Sciatic nerve (tissue), 2 donors: ENCODE measurements around the gene LDLRAD4. TPM values are rescaled to one million over a fixed set of nuclear protein-coding genes. Genes with fewer than 3 reads are reported as not detected.
"Not testable (repeated sequence)": the region's sequence is repeated elsewhere in the genome, so short reads cannot be mapped to it uniquely, and the experiment has no call there.

Experiments used
- ATAC-seq: fragments of 200-7000 bp; cut with Tn5 transposase; one replicate; pipeline ENCODE4 v1.9.1; 2020; ENCODE audit warnings: mild to moderate bottlenecking, moderate library complexity
- DNase-seq: peaks from one replicate; pipeline ENCODE4 v3.0.0-alpha.2; 2020; ENCODE audit warnings: low spot score
- intact Hi-C: fragments of 100-400 bp; cut with DNase I; formaldehyde crosslinking; loops from one replicate; pipeline ENCODE4 v1.14.2; 2022
- total RNA-seq: library from RNA; stranded (reverse); fragmentation: NEBNext Ultra II Directional; extraction: Animal tissue kit (Norgen Biotek cat#: 25700); gene quantifications from one replicate; pipeline ENCODE4 v1.2.1, GENCODE V29; 2021
- donor health status: DM: no; HTN: no; CAD: no.
- donor health status: DM: no; HTN: no; CAD: no.

Gene LDLRAD4
- total RNA-seq, 1 donor from 2014 or later, result 27.1 TPM

DNA sequence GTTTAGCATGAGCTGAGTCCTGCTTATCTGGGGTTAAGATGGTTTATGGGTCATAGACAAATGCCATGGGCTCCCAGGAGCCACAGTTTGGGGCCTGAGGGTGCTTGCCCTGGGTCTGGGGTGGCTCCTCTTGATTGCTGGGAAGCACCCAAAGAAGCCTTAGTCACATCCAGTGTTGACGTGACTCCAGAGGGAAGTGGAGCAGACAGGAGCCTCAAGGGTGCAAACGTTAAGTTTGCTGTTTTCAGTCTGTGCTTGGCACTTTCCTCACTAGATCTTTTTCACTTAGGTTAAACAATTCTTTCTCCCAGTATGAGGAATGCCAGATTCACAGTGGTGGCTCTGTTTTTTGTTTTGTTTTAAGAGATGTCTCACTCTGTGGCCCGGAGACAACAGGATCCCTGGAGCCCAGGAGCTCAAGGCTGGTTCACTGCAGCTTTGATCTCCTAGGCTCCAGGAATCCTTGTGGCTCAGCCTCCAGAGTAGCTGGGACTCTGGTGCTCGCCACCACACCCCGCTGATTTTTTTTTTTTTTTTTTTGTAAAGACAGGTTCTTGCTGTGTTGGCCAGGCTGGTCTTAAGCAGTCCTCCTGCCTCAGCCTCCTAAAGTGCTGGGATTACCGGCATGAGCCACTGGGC, 256.5 kb downstream of the LDLRAD4 start:
- intact Hi-C loops, result no loop called here
- peak; percentile 23 for DNase-seq
- ATAC-seq, result no peak

- peak; percentile 3 for DNase-seq
- intact Hi-C loops, ATAC-seq: not testable (repeated sequence)
Measured at GRCh38 chr18:13476312-13476711, 257.8 kb downstream of the LDLRAD4 start.

DNA sequence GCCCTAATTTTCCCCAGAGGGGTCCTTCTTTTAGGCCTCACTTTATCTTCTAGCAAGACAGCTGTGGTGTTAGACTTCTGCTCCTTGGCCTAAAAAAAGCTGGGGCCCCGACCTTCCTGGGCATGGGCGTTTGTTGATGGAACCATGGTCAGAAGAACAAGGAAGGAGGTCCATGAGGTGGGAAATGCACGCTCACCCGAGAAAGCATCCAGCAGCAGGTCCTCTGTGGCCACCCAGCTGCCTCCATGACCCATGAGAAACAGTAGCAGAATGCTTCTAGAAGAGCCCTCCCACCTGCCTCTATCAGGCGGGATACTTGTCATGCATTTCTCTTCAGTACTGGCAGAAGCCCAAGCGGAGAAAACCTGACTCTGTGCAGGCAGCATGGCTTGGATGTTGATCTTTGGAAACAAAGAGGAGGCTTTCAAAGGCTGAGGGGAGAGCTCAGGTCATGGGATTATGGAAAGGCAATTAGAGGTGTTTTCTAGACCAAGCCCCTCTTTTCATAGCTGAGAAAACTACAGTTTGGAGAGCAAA, 258.7 kb downstream of the LDLRAD4 start:
- intact Hi-C loops, result no loop called here
- DNase-seq, result peak; percentile 31
- no peak for ATAC-seq

DNA sequence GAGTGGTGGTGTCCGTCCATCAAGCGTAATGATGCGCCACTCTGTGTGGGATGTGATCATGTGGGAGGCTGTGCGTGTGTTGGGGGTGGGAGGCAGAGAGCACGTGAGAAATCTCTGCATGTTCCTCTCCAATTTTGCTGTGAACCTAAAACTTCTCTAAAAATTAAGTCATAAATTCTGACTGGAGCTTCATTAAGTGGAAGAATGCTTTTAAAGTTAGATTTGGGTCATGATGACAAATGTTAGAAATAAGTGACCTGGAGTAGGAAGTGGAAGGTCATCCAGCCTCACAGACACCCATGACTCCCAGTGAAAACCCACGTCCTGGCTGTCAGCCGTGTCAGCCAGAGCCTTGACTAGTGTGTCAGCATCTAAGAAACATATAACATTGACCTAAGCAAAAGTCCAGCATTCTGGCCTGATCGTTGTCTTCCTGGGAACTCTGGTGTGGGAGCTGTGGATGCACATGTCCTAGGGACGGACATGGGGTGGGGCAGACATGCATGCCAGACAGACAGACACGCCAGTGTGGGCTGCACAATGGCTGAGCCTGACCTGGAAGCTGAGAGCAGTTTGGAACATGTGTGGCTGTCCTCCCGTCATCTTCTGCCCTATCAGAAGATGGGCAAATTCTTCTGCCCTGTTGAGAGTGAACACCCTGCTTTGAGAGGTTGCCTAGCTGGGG, 262.2 kb downstream of the LDLRAD4 start:
- ATAC-seq, result no peak
- intact Hi-C loops, result no loop called here
- DNase-seq, result peak; percentile 14

DNA sequence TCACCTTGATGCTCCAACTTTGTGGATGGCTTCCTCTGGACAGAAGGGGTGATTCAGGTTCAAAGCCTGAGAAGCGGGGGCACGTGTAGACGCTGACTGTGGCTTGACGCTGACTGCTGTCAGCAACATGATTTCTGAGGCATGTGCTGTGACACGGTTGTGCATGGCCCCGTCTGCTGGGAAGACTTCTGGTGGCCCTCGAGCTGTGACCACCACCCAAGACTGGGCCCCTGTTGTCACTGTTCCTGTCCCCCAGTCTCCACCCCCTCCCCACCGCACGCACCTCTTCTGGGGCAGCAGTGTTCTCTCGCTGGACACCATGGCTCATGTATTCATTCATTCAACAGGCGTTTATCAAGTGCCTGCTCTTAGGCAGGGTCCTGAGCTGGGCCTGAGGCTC, 262.8 kb downstream of the LDLRAD4 start:
- ATAC-seq, result no peak
- intact Hi-C loops, result no loop called here
- DNase-seq, result peak; percentile 15

DNA sequence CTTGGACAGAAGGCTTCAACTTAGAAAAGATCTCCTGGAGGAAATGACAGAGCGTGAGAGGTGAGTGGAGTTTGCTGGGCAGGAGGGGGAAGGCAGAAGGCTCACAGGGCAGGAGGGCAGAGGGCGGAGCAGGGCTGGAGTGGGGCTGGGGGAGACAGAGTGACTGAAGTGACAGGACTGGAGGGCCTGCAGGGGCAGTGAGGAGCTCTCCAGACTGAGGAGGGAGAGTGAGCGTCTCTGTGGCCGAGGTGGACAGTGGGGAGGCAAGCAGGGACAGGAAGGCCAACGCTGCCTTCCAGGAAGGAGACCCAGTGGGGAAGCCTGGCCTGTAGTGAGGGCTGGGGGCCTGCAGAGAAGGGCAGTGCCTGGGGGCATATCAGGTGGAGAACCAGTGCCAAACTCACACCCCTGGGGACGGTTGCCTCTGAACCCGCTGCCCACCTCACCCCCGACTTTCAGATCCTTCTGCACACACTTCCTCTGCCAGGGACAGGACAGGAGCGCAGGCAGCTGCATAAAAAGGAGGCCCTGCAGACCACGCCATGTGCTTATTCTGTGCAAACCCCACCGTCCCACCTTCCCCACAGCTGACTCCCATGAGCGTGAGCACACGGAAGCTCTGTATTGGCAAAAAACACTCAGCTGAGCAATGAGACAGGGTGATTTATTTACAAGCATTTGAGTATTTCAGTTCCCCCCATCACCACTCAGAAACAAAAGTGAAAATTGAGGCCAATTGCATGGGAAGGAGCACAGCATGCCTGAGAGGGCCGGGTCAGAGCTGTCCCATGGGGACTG, 263.5 kb downstream of the LDLRAD4 start:
- intact Hi-C loops, result no loop called here
- ATAC-seq (peak; percentile 10), DNase-seq (peak; percentile 42)

DNA sequence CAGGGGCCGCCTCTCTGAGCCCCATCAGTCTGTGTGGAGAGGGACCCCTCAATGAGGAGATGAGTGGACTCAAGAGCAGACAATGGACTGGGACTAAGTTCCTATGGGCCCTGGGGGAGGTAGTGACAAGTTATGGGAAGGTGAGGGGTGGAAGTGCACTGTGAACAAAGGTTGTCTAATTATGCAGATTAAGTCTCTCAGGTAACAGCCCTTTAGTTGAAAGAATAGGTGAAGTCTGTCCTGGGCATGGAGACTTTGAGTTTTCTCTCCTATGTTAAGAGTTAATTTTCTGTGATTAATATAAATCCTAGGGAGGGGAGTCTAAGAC, 264.0 kb downstream of the LDLRAD4 start:
- ATAC-seq (peak; percentile 13), DNase-seq (peak; percentile 10)
- intact Hi-C loops, result no loop called here

DNA sequence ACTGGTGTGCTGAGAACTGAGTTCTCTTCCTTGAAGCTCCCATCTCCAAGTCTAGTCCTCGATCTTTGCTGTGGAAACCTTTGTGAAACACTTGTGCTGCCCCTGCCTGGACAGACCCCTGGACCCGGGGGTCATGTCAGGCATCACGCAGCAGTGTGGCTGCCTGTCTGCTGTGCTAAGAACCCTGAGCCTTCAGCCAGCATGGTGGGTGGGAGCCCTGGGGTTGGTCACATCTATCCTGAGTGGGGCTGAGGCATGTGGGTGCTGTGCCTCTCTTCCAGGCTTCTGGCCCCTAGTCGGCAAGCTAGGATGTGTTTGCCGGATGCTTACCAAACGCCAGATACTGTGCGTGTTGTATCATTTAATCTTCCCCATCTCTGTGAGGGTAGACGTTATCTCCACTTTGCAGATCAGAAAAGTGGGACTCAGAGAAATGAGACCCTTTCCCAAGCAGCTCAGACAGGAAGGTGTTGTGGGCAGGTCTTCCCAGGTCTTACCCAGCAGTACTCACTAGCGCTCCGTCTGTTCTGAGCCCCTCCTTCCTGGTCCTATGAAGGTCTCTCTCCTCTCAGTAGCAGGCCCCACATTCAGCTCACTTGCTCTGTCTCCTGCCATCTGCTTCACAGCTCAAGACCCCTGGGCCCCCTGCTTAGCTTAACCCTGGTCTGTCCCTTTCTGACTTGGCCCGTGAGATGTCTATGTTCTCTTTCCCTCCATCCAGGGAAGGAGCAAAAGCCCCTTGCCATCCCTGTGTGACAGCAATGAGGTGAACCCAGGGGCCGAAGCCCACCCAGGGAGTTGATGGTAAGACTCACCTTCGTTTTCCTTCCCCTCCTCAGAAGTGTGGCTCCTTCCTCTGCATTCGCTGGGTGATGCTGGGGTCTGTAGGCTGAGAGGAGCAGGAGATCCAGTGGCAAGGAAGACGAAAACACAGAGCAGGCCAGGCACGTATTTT, 265.0 kb downstream of the LDLRAD4 start:
- intact Hi-C loops, result no loop called here
- DNase-seq (peak; percentile 42), ATAC-seq (no peak)

- DNase-seq (peak; percentile 45), ATAC-seq (no peak)
- intact Hi-C loops, result no loop called here
Measured at GRCh38 chr18:13485182-13485581, 266.6 kb downstream of the LDLRAD4 start.

DNA sequence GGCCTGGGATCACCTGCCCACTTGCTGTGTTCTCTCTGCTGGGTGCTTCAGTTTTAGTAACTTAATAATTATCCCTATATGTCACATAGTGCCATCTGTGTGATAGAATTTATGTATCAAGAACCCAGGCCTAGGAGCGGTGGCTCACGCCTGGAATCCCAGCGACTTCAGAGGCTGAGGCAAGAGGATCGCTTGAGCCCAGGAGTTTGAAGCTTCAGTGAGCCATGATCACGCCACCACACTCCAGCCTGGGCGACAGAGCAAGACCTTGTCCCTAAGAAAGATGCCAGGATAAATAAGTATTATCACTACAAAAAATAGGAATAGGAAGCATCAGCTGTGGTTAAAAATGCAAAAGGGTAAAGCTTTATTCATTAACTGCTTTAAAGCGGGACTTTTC, 267.0 kb downstream of the LDLRAD4 start:
- DNase-seq (peak; percentile 42), ATAC-seq (no peak)
- intact Hi-C loops, result no loop called here

DNA sequence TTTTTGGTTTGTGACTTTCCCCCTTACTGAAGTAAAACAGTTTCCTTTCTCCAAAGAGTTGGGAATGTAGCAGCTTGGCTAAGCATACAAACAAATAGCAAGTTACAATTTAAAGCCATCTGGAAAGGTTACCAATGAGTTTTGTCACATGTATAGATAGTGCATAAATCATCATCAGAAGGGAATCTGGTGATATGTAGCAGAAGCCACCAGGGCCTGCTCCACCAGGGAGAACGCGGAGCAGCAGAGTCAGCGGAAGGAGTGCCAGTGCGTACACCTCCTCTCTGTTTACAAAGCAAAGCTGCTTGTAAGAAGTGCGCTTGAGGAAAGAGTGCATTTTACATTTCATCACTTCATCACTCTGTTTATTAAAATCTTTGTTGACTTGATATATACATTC, 267.7 kb downstream of the LDLRAD4 start:
- intact Hi-C loops, result no loop called here
- peak; percentile 22 for DNase-seq
- no peak for ATAC-seq

DNA sequence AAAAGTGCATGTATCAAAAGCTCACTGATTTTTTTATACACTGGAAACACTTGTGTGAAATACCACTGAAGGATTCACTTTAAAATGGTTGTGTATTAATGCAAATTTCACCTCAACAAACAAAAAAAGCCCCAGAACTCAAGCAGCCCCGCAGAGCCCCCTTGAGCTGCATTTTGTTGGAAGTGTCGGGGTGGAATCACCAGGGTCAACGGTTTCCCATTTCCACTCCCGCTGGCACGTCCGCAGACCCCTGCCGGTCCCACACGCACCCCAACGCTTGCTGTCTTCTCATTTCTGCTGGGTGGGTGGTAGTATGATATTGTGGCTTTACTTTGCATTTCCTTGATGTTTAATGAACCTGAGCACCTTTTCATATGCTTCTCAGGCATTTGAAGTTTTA, 268.1 kb downstream of the LDLRAD4 start:
- DNase-seq, result no peak
- no peak for ATAC-seq
- intact Hi-C loops, result no loop called here

GRCh38 chr18:13487237-13487636, 268.7 kb downstream of the LDLRAD4 start:
- no peak for DNase-seq
- intact Hi-C loops, result no loop called here
- no peak for ATAC-seq

- DNase-seq (peak; percentile 30), ATAC-seq (no peak)
- intact Hi-C loops, result no loop called here
Measured at GRCh38 chr18:13488281-13488929, 269.8 kb downstream of the LDLRAD4 start.

- intact Hi-C loops, DNase-seq, ATAC-seq: not testable (repeated sequence)
Measured at GRCh38 chr18:13489303-13489702, 270.7 kb downstream of the LDLRAD4 start.

GRCh38 chr18:13491138-13491537, 272.6 kb downstream of the LDLRAD4 start:
- DNase-seq (no peak), ATAC-seq (no peak)
- intact Hi-C loops, result no loop called here

GRCh38 chr18:13492314-13492713, 273.8 kb downstream of the LDLRAD4 start:
- ATAC-seq (no peak), DNase-seq (peak; percentile 23)
- intact Hi-C loops, result no loop called here

DNA sequence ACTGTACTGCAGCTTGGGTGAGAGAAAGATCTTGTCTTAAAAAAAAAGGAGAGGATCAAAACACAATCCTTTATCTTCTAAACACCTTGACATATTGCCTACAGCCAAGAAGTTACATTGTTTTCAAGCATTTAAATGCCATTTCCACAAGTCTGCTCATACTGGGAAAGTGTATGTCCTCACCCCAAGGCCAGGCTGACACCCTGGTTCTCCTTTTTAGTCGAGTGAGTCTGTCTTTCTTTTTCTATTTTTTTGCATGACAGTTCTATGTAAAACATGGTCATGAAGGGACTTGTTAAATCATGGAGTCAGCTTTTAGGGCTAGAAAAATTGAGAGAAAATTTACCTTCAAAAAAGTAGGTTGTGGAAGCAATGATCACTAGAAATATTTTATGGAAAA, 274.5 kb downstream of the LDLRAD4 start:
- peak; percentile 4 for DNase-seq
- ATAC-seq, result no peak
- intact Hi-C loops, result no loop called here
